Heart right ventricle (tissue), 16 donors: ENCODE results near the gene UCHL1. TPM values are rescaled to one million over a fixed set of nuclear protein-coding genes. Genes with fewer than 3 reads are reported as not detected.
"Not testable (repeated sequence)": the region's sequence is repeated elsewhere in the genome, so short reads cannot be mapped to it uniquely, and the experiment has no call there.

Experiments used
- ATAC-seq, 8 donors: fragments of 200-7000 bp; cut with Tn5 transposase; one replicate each; pipeline ENCODE4 v1.9.1; 2020; ENCODE audit warnings: mild to moderate bottlenecking in 8 of 8, moderate library complexity in 8 of 8, moderate number of reproducible peaks in 1 of 8
- DNase-seq, 2 donors: peaks; one replicate each; pipeline ENCODE4 v3.0.0-alpha.2; 2020
- H3K27ac ChIP-seq, 10 donors: fragments of 200-600 bp; sonication (generic) in 2 of 10; one replicate each; pipeline versions ENCODE4 v1.5.0 to v1.8.0; 2020 to 2022; ENCODE audit warnings: mild to moderate bottlenecking in 3 of 10
- H3K27me3 ChIP-seq, 7 donors: fragments of 200-600 bp; one replicate each; pipeline ENCODE4 v1.8.0; 2021 to 2022; ENCODE audit warnings: mild to moderate bottlenecking in 2 of 7
- H3K36me3 ChIP-seq, 9 donors: fragments of 200-600 bp; sonication (generic) in 1 of 9; one replicate each; pipeline versions ENCODE4 v1.5.0 to v1.8.0; 2020 to 2022; ENCODE audit warnings: mild to moderate bottlenecking in 2 of 9
- H3K4me1 ChIP-seq, 9 donors: fragments of 200-600 bp; sonication (generic) in 1 of 9; one replicate each; pipeline versions ENCODE4 v1.5.0 to v1.8.0; 2020 to 2022; ENCODE audit warnings: mild to moderate bottlenecking in 4 of 9
- H3K4me3 ChIP-seq, 10 donors: fragments of 200-600 bp; sonication (generic) in 2 of 10; one replicate each; pipeline versions ENCODE4 v1.5.0 to v1.8.0; 2020 to 2022; ENCODE audit warnings: mild to moderate bottlenecking in 7 of 10, moderate library complexity in 2 of 10
- H3K9me3 ChIP-seq, 11 donors: fragments of 200-600 bp in 10 of 11; sonication (generic) in 2 of 11; one replicate each; pipeline versions ENCODE4 v1.5.0 to v1.8.0; 2013 to 2022; ENCODE audit warnings: mild to moderate bottlenecking in 2 of 11, control low read depth in 1 of 11, moderate library complexity in 1 of 11
- WGBS, 2 donors: extraction: QIAGEN DNeasy Blood & Tissue Kit; methylation state at CpG; one replicate each; pipeline ENCODE4 v1.1.7; 2013; ENCODE audit warnings: inconsistent platforms in 1 of 2; 5-methylcytosine and 5-hydroxymethylcytosine counted together
- intact Hi-C, 10 donors: fragments of 100-400 bp; cut with DNase I; formaldehyde crosslinking; loops; one replicate each; pipeline versions ENCODE4 v1.11.1 to v1.14.2; 2022
- polyA plus RNA-seq, 2 donors: library from polyadenylated mRNA; stranded (reverse); fragments of 200-250 nt; gene quantifications; one replicate each; pipeline ENCODE4 v1.2.3, GENCODE V29; 2013
- total RNA-seq, 10 donors: library from RNA; stranded (reverse); fragmentation: NEBNext Ultra II Directional in 3 of 10; extraction: Animal tissue kit (Norgen Biotek cat#: 25700) in 3 of 10; gene quantifications; one replicate each; pipeline versions ENCODE4 v1.2.1 to v1.2.4, GENCODE V29; 2021 to 2023
- TF ChIP-seq, protein P1 (sequence below), 9 donors: fragments of 200-600 bp; sonication (generic) in 2 of 9; IDR thresholded peaks; one replicate each; pipeline versions ENCODE4 v1.5.0 to v1.8.0; 2021 to 2022; ENCODE audit warnings: antibody characterized with exemption in 9 of 9, mild to moderate bottlenecking in 5 of 9, moderate library complexity in 1 of 9
- donor health status: Arrhythmogenic right ventricular cardiomyopathy.
- donor health status: ischemic (EF 13 %, LVEDD 7.1; RV severe dilation, severe dysfunction).
- donor health status: healthy with polysubstance abuse.
- donor health status: DM: no; HTN: yes; CAD: no.
- donor health status: DM: no; HTN: no; CAD: no.
- donor health status: ischemic (EF 25% LVEDD 6.9; RV normal size, moderate dysfunction).
- donor health status: ischemic (EF 25% LVEDD 5.7; RV mildly dilated, moderate dysfunction).
- donor health status: healthy.
- donor health status: DM: yes; HTN: yes; CAD: no.
- donor health status: Ischemic cardiomyopathy.
- donor health status: ischemic (EF 35%, LVEDD 5.7; RV mildly dilated, moderate dysfunction).
- donor health status: nonischemic (EF 11% LVEDD 7.7; RV severe dilation, severe dysfunction).
- donor health status: DM: yes; HTN: yes; CAD: no.
- donor health status: PGD.
- donor health status: ischemic (EF 29% LVEDD 5.4; RV normal size, mild dysfunction).
- donor health status: nonischemic (EF 23%, LVEDD 6.1; RV moderate dilation, normal function).

Gene UCHL1
- total and polyA plus RNA-seq, 12 donors = 3.2 to 75.9 (median 10.3) TPM

DNA sequence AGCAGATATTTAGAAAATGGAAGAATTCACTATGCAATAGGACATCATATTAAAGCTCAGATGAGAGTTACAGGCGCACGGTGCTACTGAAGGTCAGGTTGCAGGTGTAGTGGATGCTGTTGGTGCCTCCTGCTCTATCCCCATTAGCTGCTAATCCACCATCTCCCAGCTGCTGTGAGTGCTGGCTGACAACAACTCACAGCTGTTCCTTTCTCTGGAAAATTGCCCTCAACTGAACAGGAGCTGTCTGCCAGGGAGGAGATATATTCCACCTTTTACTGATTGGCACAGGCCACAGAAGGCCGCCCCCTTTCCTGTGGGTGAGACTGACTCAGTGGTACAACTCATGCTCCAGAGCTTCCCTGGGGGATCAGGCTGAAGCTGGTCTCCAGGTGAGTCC is 48.7 kb downstream of the UCHL1 start:
- Histone ChIP-seq H3K9me3 (peaks cover 0 to 10% (median 0%) of the 10 kb centered on the region in 11 donors), H3K4me1 (peaks cover 0 to 28% (median 11%) of the 10 kb centered on the region in 9 donors), H3K27me3 (no peaks in the 10 kb centered on the region), H3K27ac (no peak overlapping the region), H3K36me3 (no peaks in the 10 kb centered on the region), H3K4me3 (no peak overlapping the region)
- intact Hi-C loops = loop anchor here in 1 of 10 donors (5.0 kb wide), 1 partner anchor 57 kb away; no protein-coding TSS in a partner anchor
- TF ChIP-seq, protein P1, sequence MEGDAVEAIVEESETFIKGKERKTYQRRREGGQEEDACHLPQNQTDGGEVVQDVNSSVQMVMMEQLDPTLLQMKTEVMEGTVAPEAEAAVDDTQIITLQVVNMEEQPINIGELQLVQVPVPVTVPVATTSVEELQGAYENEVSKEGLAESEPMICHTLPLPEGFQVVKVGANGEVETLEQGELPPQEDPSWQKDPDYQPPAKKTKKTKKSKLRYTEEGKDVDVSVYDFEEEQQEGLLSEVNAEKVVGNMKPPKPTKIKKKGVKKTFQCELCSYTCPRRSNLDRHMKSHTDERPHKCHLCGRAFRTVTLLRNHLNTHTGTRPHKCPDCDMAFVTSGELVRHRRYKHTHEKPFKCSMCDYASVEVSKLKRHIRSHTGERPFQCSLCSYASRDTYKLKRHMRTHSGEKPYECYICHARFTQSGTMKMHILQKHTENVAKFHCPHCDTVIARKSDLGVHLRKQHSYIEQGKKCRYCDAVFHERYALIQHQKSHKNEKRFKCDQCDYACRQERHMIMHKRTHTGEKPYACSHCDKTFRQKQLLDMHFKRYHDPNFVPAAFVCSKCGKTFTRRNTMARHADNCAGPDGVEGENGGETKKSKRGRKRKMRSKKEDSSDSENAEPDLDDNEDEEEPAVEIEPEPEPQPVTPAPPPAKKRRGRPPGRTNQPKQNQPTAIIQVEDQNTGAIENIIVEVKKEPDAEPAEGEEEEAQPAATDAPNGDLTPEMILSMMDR (IDR thresholded peaks at IDR 0.05) = no peak
- DNase-seq = no peak
- 77 to 88% methylated on average over 3 of the region's 3 CpGs for WGBS, 2 donors
- ATAC-seq = peak in 2 of 8 donors; percentile 14 to 28

DNA sequence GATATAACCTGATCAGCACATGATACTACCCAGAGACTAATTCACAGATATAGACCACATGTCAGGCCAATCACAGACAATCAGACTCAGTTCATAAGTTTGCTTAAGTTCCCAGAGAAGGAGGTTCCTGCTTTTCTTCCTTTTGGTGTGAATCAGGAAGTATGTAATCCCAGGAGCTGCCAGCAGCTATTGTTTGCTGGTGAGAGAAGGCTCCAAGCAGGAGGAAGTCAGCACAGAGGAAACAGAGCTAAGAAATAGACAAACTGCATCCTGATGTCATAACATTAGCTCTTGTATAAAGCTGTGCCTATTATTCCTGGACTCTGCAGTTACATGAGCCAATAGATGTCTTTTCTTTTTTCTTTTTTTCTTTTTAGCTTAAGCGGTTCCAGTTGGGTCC is 50.9 kb downstream of the UCHL1 start:
- 71 to 78% methylated on average over 1 of the region's 1 CpG for WGBS, 2 donors
- H3K4me1 ChIP-seq = peaks cover 0 to 28% (median 11%) of the 10 kb centered on the region in 9 donors
- H3K4me3 ChIP-seq = no peak overlapping the region
- H3K36me3 ChIP-seq = no peaks in the 10 kb centered on the region
- no peaks in the 10 kb centered on the region for H3K27me3 ChIP-seq
- H3K9me3 ChIP-seq = peaks cover 0 to 10% (median 0%) of the 10 kb centered on the region in 11 donors
- peak; percentile 69 to 91 (median 78) for ATAC-seq
- intact Hi-C loops = loop anchor here in 1 of 10 donors (5.0 kb wide), 1 partner anchor 55 kb away; no protein-coding TSS in a partner anchor
- peak in 1 of 2 donors; percentile 31 for DNase-seq
- TF ChIP-seq, protein P1 (IDR thresholded peaks at IDR 0.05) = no peak
- peak overlapping the region in 7 of 10 donors; percentile 42 to 68 (median 45) for H3K27ac ChIP-seq

GRCh38 chr4:41308398-41308797 is 51.7 kb downstream of the UCHL1 start:
- H3K9me3 ChIP-seq = peaks cover 0 to 10% (median 0%) of the 10 kb centered on the region in 11 donors
- TF ChIP-seq, protein P1 (IDR thresholded peaks at IDR 0.05) = no peak
- intact Hi-C loops = loop anchor here in 1 of 10 donors (5.0 kb wide), 1 partner anchor 54 kb away; no protein-coding TSS in a partner anchor
- 49 to 56% methylated on average over 2 of the region's 2 CpGs for WGBS, 2 donors
- H3K36me3 ChIP-seq = no peaks in the 10 kb centered on the region
- no peak for DNase-seq
- no peak overlapping the region for H3K4me3 ChIP-seq
- H3K27me3 ChIP-seq = no peaks in the 10 kb centered on the region
- H3K27ac ChIP-seq = peak overlapping the region in 3 of 10 donors; percentile 42 to 65 (median 63)
- peaks cover 0 to 28% (median 11%) of the 10 kb centered on the region in 9 donors for H3K4me1 ChIP-seq
- no peak for ATAC-seq

GRCh38 chr4:41315426-41315825 is 58.7 kb downstream of the UCHL1 start:
- H3K4me3 ChIP-seq, intact Hi-C loops, H3K27ac ChIP-seq, H3K36me3 ChIP-seq, DNase-seq, ATAC-seq, H3K27me3 ChIP-seq, H3K9me3 ChIP-seq: not testable (repeated sequence)
- H3K4me1 ChIP-seq = peaks cover 0 to 16% (median 0%) of the 10 kb centered on the region in 9 donors
- 93 to 97% methylated on average over 14 of the region's 14 CpGs for WGBS, 2 donors

DNA sequence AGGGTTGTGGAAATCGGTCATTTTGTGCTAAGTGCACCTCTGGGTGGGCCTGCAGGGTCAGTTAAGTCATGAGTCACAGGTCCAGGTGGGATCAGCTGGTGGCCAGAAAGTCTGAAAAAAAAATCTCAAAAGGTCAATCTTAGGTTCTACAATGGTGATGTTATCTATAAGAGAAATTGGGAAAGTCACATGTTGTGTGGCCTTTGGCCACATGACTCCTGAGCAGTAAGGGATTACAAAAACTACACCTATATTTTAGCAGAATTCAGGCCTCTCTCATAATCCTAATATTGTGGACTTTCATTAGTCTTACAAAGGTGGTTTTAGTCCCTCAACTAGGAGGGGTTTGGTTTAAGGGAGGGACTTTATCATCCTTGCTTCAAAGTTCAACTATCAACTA is 59.1 kb downstream of the UCHL1 start:
- TF ChIP-seq, protein P1 (IDR thresholded peaks at IDR 0.05) = no peak

More for the DNA sequence above, 59.1 kb downstream of the UCHL1 start:
- Histone ChIP-seq H3K4me3 (no peak overlapping the region), H3K27me3 (no peaks in the 10 kb centered on the region), H3K9me3 (peaks cover 0 to 4% (median 0%) of the 10 kb centered on the region in 11 donors), H3K27ac (no peak overlapping the region), H3K36me3 (no peaks in the 10 kb centered on the region), H3K4me1 (peaks cover 0 to 16% (median 0%) of the 10 kb centered on the region in 9 donors)
- WGBS, 2 donors = 93 to 97% methylated on average over 1 of the region's 1 CpG
- intact Hi-C loops = no loop called here
- ATAC-seq = no peak
- no peak for DNase-seq
